Measurements from ENCODE around the gene ZMYM2.

Gene ZMYM2

DNA sequence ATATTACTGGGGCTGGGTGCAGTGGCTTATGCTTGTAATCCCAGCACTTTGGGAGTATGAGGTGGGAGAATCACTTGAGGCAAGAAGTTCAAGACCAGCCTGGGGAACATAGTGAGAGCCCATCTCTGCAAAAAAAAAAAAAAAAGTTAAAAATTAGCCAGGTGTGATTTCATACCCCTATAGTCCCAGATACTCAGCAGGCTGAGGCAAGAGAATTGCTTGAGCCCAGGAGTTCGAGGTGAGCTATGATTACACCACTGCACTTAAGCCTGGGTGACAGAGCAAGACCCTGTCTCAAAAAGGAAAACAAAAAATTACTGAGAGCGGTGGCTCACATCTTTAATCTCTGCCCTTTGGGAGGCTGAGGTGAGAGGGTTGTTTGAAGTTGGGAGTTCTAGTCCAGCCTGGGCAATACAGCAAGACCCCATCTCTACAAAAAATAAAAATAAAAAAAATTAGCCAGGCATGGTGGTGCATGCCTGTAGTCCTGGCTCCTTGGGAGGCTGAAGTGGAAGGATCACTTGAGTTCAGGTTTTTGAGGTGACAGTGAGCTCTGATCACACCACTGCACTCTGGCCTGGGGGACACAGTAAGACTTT is 87.5 kb downstream of the ZMYM2 start:
- Histone ChIP-seq H3K36me3 (ENCODE audit: insufficient read depth, low read length) (no peaks in the 10 kb centered on the region), H3K27me3 (ENCODE audit: insufficient read depth, low read length) (no peaks in the 10 kb centered on the region), H2AFZ (ENCODE audit: low read length, unreplicated experiment) (no peak overlapping the region), H3K27ac (ENCODE audit: low read depth, low read length) (no peak overlapping the region), H3K4me1 (ENCODE audit: control insufficient read depth, insufficient read depth, low read length, unreplicated experiment) (peaks cover 5% of the 10 kb centered on the region), H3K79me2 (ENCODE audit: control insufficient read depth, insufficient read depth, low read length, unreplicated experiment) (peaks cover 11% of the 10 kb centered on the region), H3K4me3 (ENCODE audit: low read depth, low read length) (no peak overlapping the region)

- no peak overlapping the region for H3K4me3 ChIP-seq (ENCODE audit: low read depth, low read length)
- peaks cover 5% of the 10 kb centered on the region for H3K4me1 ChIP-seq (ENCODE audit: control insufficient read depth, insufficient read depth, low read length, unreplicated experiment)
- H2AFZ ChIP-seq (ENCODE audit: low read length, unreplicated experiment): no peak overlapping the region
- H3K79me2 ChIP-seq (ENCODE audit: control insufficient read depth, insufficient read depth, low read length, unreplicated experiment): no peaks in the 10 kb centered on the region
- H3K36me3 ChIP-seq (ENCODE audit: insufficient read depth, low read length): peaks cover 13% of the 10 kb centered on the region
- H3K27ac ChIP-seq (ENCODE audit: low read depth, low read length): no peak overlapping the region
- no peaks in the 10 kb centered on the region for H3K27me3 ChIP-seq (ENCODE audit: insufficient read depth, low read length)
These were observed 91.3 kb downstream of the ZMYM2 start for GRCh38 chr13:20049558-20050473.

- no peaks in the 10 kb centered on the region for H3K79me2 ChIP-seq (ENCODE audit: control insufficient read depth, insufficient read depth, low read length, unreplicated experiment)
- H3K27me3 ChIP-seq (ENCODE audit: insufficient read depth, low read length): no peaks in the 10 kb centered on the region
- H2AFZ ChIP-seq (ENCODE audit: low read length, unreplicated experiment): no peak overlapping the region
- H3K36me3 ChIP-seq (ENCODE audit: insufficient read depth, low read length): peaks cover 13% of the 10 kb centered on the region
- peaks cover 5% of the 10 kb centered on the region for H3K4me1 ChIP-seq (ENCODE audit: control insufficient read depth, insufficient read depth, low read length, unreplicated experiment)
- H3K4me3 ChIP-seq (ENCODE audit: low read depth, low read length): no peak overlapping the region
- no peak overlapping the region for H3K27ac ChIP-seq (ENCODE audit: low read depth, low read length)
These were observed 92.8 kb downstream of the ZMYM2 start for GRCh38 chr13:20051366-20051765.

- peaks cover 13% of the 10 kb centered on the region for H3K36me3 ChIP-seq (ENCODE audit: insufficient read depth, low read length)
- peaks cover 5% of the 10 kb centered on the region for H3K4me1 ChIP-seq (ENCODE audit: control insufficient read depth, insufficient read depth, low read length, unreplicated experiment)
- H2AFZ ChIP-seq (ENCODE audit: low read length, unreplicated experiment): no peak overlapping the region
- H3K4me3 ChIP-seq (ENCODE audit: low read depth, low read length): no peak overlapping the region
- no peak overlapping the region for H3K27ac ChIP-seq (ENCODE audit: low read depth, low read length)
- H3K27me3 ChIP-seq (ENCODE audit: insufficient read depth, low read length): no peaks in the 10 kb centered on the region
- no peaks in the 10 kb centered on the region for H3K79me2 ChIP-seq (ENCODE audit: control insufficient read depth, insufficient read depth, low read length, unreplicated experiment)
These were observed 94.5 kb downstream of the ZMYM2 start for GRCh38 chr13:20053016-20053415.

- Histone ChIP-seq H3K4me1 (ENCODE audit: control insufficient read depth, insufficient read depth, low read length, unreplicated experiment) (peaks cover under 1% of the 10 kb centered on the region), H3K4me3 (ENCODE audit: low read depth, low read length) (no peak overlapping the region), H3K27me3 (ENCODE audit: insufficient read depth, low read length) (no peaks in the 10 kb centered on the region), H3K79me2 (ENCODE audit: control insufficient read depth, insufficient read depth, low read length, unreplicated experiment) (no peaks in the 10 kb centered on the region), H3K27ac (ENCODE audit: low read depth, low read length) (no peak overlapping the region), H3K36me3 (ENCODE audit: insufficient read depth, low read length) (peaks cover 18% of the 10 kb centered on the region), H2AFZ (ENCODE audit: low read length, unreplicated experiment) (no peak overlapping the region)
These were observed 95.4 kb downstream of the ZMYM2 start for GRCh38 chr13:20053891-20054290.

- no peaks in the 10 kb centered on the region for H3K27me3 ChIP-seq (ENCODE audit: insufficient read depth, low read length)
- H3K79me2 ChIP-seq (ENCODE audit: control insufficient read depth, insufficient read depth, low read length, unreplicated experiment): no peaks in the 10 kb centered on the region
- no peak overlapping the region for H3K4me3 ChIP-seq (ENCODE audit: low read depth, low read length)
- no peaks in the 10 kb centered on the region for H3K4me1 ChIP-seq (ENCODE audit: control insufficient read depth, insufficient read depth, low read length, unreplicated experiment)
- peaks cover 21% of the 10 kb centered on the region for H3K36me3 ChIP-seq (ENCODE audit: insufficient read depth, low read length)
- H3K27ac ChIP-seq (ENCODE audit: low read depth, low read length): no peak overlapping the region
- H2AFZ ChIP-seq (ENCODE audit: low read length, unreplicated experiment): no peak overlapping the region
These were observed 96.1 kb downstream of the ZMYM2 start for GRCh38 chr13:20054586-20054985.

GRCh38 chr13:20057214-20057613 is 98.7 kb downstream of the ZMYM2 start:
- Histone ChIP-seq H3K27me3 (ENCODE audit: insufficient read depth, low read length) (no peaks in the 10 kb centered on the region), H3K4me1 (ENCODE audit: control insufficient read depth, insufficient read depth, low read length, unreplicated experiment) (no peaks in the 10 kb centered on the region), H2AFZ (ENCODE audit: low read length, unreplicated experiment) (no peak overlapping the region), H3K27ac (ENCODE audit: low read depth, low read length) (no peak overlapping the region), H3K36me3 (ENCODE audit: insufficient read depth, low read length) (peaks cover 18% of the 10 kb centered on the region; the same call in 1 of the 2 replicates), H3K79me2 (ENCODE audit: control insufficient read depth, insufficient read depth, low read length, unreplicated experiment) (no peaks in the 10 kb centered on the region), H3K4me3 (ENCODE audit: low read depth, low read length) (no peak overlapping the region)

- H3K4me3 ChIP-seq (ENCODE audit: low read depth, low read length): no peak overlapping the region
- no peak overlapping the region for H2AFZ ChIP-seq (ENCODE audit: low read length, unreplicated experiment)
- no peaks in the 10 kb centered on the region for H3K4me1 ChIP-seq (ENCODE audit: control insufficient read depth, insufficient read depth, low read length, unreplicated experiment)
- H3K36me3 ChIP-seq (ENCODE audit: insufficient read depth, low read length): peaks cover 14% of the 10 kb centered on the region
- no peaks in the 10 kb centered on the region for H3K79me2 ChIP-seq (ENCODE audit: control insufficient read depth, insufficient read depth, low read length, unreplicated experiment)
- H3K27me3 ChIP-seq (ENCODE audit: insufficient read depth, low read length): no peaks in the 10 kb centered on the region
- H3K27ac ChIP-seq (ENCODE audit: low read depth, low read length): no peak overlapping the region
These were observed 99.4 kb downstream of the ZMYM2 start for GRCh38 chr13:20057963-20058362.

DNA sequence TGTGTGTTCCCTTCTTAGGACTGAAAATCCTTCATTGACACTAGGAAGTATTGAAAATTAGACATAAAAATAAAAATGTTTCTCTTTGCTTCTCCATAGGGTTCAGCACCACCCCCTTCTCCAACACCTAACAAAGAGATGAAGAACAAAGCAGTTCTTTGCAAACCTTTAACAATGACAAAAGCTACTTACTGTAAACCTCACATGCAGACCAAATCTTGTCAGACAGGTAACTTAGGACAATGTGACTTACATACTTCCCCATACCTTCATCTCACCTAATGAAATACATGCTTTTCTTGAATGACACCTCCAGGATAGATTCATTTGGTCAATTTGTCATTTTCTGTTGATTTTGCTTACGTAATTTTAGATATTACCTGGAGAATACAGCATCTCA is 99.9 kb downstream of the ZMYM2 start:
- Histone ChIP-seq H3K36me3 (ENCODE audit: insufficient read depth, low read length) (peaks cover 13% of the 10 kb centered on the region), H3K27ac (ENCODE audit: low read depth, low read length) (no peak overlapping the region), H3K4me3 (ENCODE audit: low read depth, low read length) (no peak overlapping the region), H2AFZ (ENCODE audit: low read length, unreplicated experiment) (no peak overlapping the region), H3K4me1 (ENCODE audit: control insufficient read depth, insufficient read depth, low read length, unreplicated experiment) (no peaks in the 10 kb centered on the region), H3K27me3 (ENCODE audit: insufficient read depth, low read length) (no peaks in the 10 kb centered on the region), H3K79me2 (ENCODE audit: control insufficient read depth, insufficient read depth, low read length, unreplicated experiment) (no peaks in the 10 kb centered on the region)

GRCh38 chr13:20064128-20064527 is 105.6 kb downstream of the ZMYM2 start:
- no peaks in the 10 kb centered on the region for H3K4me1 ChIP-seq (ENCODE audit: control insufficient read depth, insufficient read depth, low read length, unreplicated experiment)
- no peaks in the 10 kb centered on the region for H3K27me3 ChIP-seq (ENCODE audit: insufficient read depth, low read length)
- no peaks in the 10 kb centered on the region for H3K79me2 ChIP-seq (ENCODE audit: control insufficient read depth, insufficient read depth, low read length, unreplicated experiment)
- no peak overlapping the region for H3K4me3 ChIP-seq (ENCODE audit: low read depth, low read length)
- no peak overlapping the region for H2AFZ ChIP-seq (ENCODE audit: low read length, unreplicated experiment)
- no peak overlapping the region for H3K27ac ChIP-seq (ENCODE audit: low read depth, low read length)
- H3K36me3 ChIP-seq (ENCODE audit: insufficient read depth, low read length): peaks cover 22% of the 10 kb centered on the region

GRCh38 chr13:20065516-20065915 is 107.0 kb downstream of the ZMYM2 start:
- Histone ChIP-seq H3K4me1 (ENCODE audit: control insufficient read depth, insufficient read depth, low read length, unreplicated experiment) (no peaks in the 10 kb centered on the region), H3K27ac (ENCODE audit: low read depth, low read length) (no peak overlapping the region), H3K27me3 (ENCODE audit: insufficient read depth, low read length) (no peaks in the 10 kb centered on the region), H2AFZ (ENCODE audit: low read length, unreplicated experiment) (no peak overlapping the region), H3K79me2 (ENCODE audit: control insufficient read depth, insufficient read depth, low read length, unreplicated experiment) (no peaks in the 10 kb centered on the region), H3K4me3 (ENCODE audit: low read depth, low read length) (no peak overlapping the region), H3K36me3 (ENCODE audit: insufficient read depth, low read length) (peaks cover 18% of the 10 kb centered on the region)

Measured in ACC112 (cell line).